ENCODE data around the gene ERVK3-1.

Gene ERVK3-1

GRCh38 chr19:58326914-58327726, 21.9 kb downstream of the ERVK3-1 start, which contains the start of gene ZSCAN22:
Gene ZSCAN22 (plus strand): TSS chr19:58326994. CDS start chr19:58334803, 7,809 bp downstream.
- peak within 1 kb of the TSS; percentile 78 to 94 for H3K4me3 ChIP-seq (ENCODE audit: low read depth in 1 of 2, low read length in 1 of 2)
- TF ChIP-seq, protein P1, sequence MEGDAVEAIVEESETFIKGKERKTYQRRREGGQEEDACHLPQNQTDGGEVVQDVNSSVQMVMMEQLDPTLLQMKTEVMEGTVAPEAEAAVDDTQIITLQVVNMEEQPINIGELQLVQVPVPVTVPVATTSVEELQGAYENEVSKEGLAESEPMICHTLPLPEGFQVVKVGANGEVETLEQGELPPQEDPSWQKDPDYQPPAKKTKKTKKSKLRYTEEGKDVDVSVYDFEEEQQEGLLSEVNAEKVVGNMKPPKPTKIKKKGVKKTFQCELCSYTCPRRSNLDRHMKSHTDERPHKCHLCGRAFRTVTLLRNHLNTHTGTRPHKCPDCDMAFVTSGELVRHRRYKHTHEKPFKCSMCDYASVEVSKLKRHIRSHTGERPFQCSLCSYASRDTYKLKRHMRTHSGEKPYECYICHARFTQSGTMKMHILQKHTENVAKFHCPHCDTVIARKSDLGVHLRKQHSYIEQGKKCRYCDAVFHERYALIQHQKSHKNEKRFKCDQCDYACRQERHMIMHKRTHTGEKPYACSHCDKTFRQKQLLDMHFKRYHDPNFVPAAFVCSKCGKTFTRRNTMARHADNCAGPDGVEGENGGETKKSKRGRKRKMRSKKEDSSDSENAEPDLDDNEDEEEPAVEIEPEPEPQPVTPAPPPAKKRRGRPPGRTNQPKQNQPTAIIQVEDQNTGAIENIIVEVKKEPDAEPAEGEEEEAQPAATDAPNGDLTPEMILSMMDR (IDR thresholded peaks at IDR 0.05) = no peak
- no peaks in the 10 kb centered on the region for H3K27me3 ChIP-seq
- H3K4me1 ChIP-seq (ENCODE audit: control insufficient read depth in 1 of 2, insufficient read depth in 1 of 2, low read depth in 1 of 2, low read length in 1 of 2) = peaks cover 17 to 21% of the 10 kb centered on the region in 2 experiments
- H3K9me3 ChIP-seq = no peaks in the 10 kb centered on the region
- no peaks in the 10 kb centered on the region for H3K36me3 ChIP-seq
- peak within 1 kb of the TSS; percentile 75 for H3K27ac ChIP-seq

- H3K9me3 ChIP-seq = no peaks in the 10 kb centered on the region
- TF ChIP-seq, protein P1 (IDR thresholded peaks at IDR 0.05) = no peak
- no peaks in the 10 kb centered on the region for H3K27me3 ChIP-seq
- no peak overlapping the region for H3K27ac ChIP-seq
- no peak overlapping the region for H3K4me3 ChIP-seq (ENCODE audit: low read depth in 1 of 2, low read length in 1 of 2)
- H3K36me3 ChIP-seq = no peaks in the 10 kb centered on the region
- H3K4me1 ChIP-seq (ENCODE audit: control insufficient read depth in 1 of 2, insufficient read depth in 1 of 2, low read depth in 1 of 2, low read length in 1 of 2) = peaks cover 17 to 21% of the 10 kb centered on the region in 2 experiments
These were observed 23.8 kb downstream of the ERVK3-1 start for GRCh38 chr19:58328999-58329398.

DNA sequence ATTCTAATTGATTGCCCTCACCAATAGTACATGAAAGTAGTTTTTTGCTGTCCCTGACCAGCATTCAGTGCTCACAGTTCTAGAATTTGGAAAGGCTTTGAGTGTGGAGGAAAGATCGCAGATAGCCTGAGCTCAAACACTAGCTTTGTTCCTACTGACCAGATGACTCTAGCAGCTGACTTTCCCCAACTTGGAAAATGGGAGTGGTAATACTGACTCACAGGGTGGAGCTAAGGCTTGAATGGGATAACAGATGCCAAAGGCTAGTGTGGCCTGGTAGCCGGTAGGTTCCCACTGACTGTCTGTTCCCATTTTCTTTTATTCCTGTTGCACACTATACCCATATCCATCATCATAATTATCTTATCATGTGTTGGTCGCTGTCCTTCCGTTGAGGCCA, 25.3 kb downstream of the ERVK3-1 start:
- no peak overlapping the region for H3K27ac ChIP-seq
- no peaks in the 10 kb centered on the region for H3K27me3 ChIP-seq

GRCh38 chr19:58332697-58333096, 27.5 kb downstream of the ERVK3-1 start:
- no peak overlapping the region for H3K4me3 ChIP-seq (ENCODE audit: low read depth in 1 of 2, low read length in 1 of 2)
- no peak overlapping the region for H3K27ac ChIP-seq
- H3K36me3 ChIP-seq = no peaks in the 10 kb centered on the region
- no peaks in the 10 kb centered on the region for H3K27me3 ChIP-seq
- H3K4me1 ChIP-seq (ENCODE audit: control insufficient read depth in 1 of 2, insufficient read depth in 1 of 2, low read depth in 1 of 2, low read length in 1 of 2) = peaks cover 4% of the 10 kb centered on the region in 2 experiments
- no peaks in the 10 kb centered on the region for H3K9me3 ChIP-seq
- TF ChIP-seq, protein P1 (IDR thresholded peaks at IDR 0.05) = no peak

More for the DNA sequence above, 25.3 kb downstream of the ERVK3-1 start:
- H3K4me3 ChIP-seq (ENCODE audit: low read depth in 1 of 2, low read length in 1 of 2) = no peak overlapping the region
- peaks cover 17 to 21% of the 10 kb centered on the region in 2 experiments for H3K4me1 ChIP-seq (ENCODE audit: control insufficient read depth in 1 of 2, insufficient read depth in 1 of 2, low read depth in 1 of 2, low read length in 1 of 2)
- TF ChIP-seq, protein P1 (IDR thresholded peaks at IDR 0.05) = no peak
- no peaks in the 10 kb centered on the region for H3K36me3 ChIP-seq
- no peaks in the 10 kb centered on the region for H3K9me3 ChIP-seq

DNA sequence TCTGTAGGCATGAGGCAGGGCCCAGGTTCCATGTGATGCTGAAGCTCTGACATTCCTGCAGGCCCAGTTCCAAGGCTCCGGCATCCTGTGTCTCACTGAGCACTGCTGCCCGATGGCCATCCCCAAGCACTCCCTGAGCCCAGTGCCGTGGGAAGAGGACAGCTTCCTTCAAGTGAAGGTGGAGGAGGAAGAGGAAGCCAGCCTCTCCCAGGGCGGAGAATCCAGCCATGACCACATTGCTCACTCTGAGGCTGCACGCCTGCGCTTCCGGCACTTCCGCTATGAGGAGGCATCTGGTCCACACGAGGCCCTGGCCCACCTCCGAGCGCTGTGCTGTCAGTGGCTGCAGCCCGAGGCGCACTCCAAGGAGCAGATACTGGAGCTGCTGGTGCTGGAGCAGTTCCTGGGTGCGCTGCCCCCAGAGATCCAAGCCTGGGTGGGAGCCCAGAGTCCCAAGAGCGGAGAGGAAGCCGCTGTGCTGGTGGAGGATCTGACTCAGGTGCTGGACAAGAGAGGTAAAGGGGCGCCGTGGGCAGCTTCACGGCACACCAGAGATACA, 29.6 kb downstream of the ERVK3-1 start:
- TF ChIP-seq, protein P1 (IDR thresholded peaks at IDR 0.05) = no peak
- Histone ChIP-seq H3K4me1 (ENCODE audit: control insufficient read depth in 1 of 2, insufficient read depth in 1 of 2, low read depth in 1 of 2, low read length in 1 of 2) (no peaks in the 10 kb centered on the region), H3K27ac (no peak overlapping the region), H3K36me3 (peaks cover 6% of the 10 kb centered on the region), H3K4me3 (ENCODE audit: low read depth in 1 of 2, low read length in 1 of 2) (no peak overlapping the region), H3K9me3 (no peaks in the 10 kb centered on the region), H3K27me3 (no peaks in the 10 kb centered on the region)

All from neutrophil (primary cell).